Kasumi-1 (cell line): Measurements from ENCODE around the gene GAS6.
"Not testable (repeated sequence)": the region's sequence is repeated elsewhere in the genome, so short reads cannot be mapped to it uniquely, and the experiment has no call there.

Experiments
- DNase-seq, 2 experiments: peaks; one replicate each; lab custom pipeline; 2025; lab: John Stamatoyannopoulos, UW

The GAS6 gene

DNA sequence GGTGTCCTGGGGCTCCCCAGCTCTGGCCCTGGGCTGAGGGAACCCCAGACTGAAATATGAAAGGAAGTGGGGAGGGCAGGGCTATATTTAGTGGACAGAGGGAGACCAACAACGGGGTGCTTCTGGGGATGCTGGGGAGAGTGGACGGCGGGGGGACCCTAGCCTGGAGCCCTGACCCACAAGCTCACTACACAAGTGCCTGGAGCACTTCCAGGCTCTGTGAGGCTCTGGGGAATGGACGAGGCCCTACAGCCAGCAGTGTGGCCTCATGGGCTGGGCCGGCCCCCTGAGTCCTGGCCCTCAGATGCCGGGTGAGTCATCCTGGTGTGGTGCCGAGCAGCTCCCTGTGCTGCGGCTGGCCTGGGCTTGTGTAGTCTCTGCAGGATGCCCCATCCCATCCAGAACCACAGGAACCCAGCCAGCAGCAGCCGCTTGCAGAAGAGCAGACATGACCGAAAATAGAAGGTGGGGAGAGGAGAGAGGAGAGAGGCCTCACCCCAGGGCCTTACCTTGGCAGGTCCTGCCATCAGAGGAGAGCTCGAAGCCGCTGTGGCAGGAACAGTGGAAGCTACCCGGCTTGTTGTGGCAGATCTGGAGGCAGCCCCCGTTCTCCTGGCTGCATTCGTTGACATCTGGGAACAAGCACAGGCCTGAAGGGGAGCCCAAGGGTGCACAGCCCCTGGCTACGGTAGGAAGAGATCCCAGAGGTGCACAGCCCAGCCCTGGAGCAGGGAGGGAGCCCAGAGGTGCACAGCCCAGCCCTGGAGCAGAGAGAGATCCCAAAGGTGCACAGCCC lies 26.1 kb downstream of the GAS6 start:
- no peak for DNase-seq

DNA sequence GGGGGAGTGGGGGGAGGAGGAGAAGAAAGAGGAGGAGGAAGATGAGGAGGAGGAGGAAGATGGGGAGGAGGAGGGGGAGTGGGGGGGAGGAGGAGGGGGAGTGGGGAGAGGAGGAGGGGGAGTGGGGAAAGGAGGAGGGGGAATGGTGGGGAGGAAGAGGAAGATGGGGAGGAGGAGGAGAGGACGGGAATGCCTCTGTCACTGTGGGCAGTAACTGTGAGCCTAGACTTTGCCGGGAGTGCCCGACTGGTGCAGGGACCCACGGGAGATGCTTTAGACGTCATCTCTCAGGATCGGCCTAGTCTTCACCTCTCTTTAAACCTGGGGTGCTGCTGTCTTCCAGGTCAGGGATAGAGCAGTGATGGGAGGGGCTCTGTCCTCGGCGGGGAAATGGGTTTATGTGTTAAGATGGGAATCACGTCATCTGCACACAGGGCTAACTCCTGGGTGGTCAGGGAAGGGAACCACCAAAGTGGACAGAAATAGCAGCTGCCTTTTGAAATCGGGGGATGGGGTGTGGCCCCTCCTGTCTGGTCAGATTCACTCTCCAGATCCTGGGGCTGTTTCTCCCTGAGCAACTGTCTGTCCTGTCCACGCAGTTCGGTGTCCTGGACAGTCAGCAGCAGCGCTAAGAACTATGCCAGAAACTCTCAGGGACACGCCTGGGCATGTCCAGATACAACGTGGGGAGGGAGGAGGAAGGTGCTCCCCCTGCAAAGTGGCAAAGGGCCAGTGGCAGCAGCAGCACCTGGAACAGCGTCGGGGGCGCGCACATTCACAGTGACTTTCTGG lies 26.9 kb downstream of the GAS6 start:
- no peak for DNase-seq

DNA sequence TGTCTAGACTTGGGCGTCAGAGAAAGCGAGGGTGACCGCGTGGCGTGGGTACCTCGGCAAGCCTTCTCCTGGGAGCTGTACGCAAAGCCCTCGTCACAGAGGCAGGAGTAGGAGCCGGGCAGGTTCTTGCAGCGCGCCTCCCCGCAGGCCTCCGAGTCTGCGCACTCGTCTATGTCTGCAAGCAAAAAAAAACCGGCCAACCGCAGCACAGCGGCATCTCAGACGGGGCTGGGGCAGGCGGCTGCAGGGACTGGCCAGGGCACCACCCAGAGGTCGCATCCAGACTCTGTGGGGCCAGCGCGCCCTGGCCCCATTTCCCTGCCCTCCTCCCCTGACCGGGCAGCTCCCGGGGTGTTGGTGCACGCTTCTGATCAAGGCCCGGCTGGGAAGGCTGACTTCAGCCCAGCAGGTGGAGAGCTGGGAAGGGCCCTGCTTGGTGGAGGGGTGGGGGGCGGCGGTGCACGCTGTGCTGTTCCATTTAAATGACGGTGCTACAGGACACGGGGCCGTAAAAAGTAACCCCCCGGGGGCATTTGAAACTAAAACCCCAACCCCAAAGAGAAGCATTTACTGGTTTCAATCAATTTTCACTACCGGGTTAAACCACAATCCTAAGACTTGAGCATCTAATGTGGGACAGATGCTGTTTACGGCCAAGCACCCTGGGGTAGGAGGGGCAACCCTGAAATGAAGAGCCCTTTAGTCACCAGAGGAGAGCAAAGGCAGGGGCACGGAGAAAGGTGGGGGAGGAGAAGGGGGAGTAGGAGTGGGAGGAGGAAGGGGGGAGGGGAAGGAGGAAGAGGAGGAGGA lies 28.2 kb downstream of the GAS6 start:
- no peak for DNase-seq

DNA sequence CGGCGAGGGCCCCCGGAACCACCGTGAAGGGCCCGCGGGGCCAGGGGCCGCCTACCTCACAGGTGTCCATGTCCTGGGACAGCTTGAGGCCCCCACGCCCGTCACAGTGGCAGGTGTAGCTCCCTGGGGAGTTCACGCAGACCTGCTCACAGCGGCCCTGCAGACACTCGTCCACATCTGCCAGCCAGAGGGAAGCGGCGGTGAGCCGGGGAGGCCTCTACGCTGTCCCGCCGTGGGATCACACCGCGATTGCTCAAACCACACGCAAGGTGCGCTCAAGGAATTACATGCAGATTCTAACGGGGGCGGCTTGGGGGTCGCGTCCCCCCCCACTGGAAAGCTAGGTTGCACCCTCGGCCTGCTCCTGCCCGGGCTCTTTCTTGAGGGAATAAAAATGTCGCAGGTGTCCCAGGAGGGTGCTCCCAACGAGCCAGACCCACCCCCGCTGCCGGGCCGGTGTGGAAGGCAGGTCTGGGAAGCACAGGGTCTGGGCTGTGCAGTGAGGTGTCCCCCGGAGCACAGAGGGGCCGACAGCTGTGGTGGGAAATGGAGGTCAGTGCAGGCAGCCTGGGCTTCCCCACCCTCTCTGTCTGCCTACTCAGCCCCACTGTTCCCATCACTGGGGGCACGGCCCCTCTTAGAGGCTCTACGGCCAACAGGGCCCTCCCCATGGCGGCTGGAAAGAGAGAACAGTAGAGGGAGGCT lies 29.2 kb downstream of the GAS6 start:
- DNase-seq: no peak

DNA sequence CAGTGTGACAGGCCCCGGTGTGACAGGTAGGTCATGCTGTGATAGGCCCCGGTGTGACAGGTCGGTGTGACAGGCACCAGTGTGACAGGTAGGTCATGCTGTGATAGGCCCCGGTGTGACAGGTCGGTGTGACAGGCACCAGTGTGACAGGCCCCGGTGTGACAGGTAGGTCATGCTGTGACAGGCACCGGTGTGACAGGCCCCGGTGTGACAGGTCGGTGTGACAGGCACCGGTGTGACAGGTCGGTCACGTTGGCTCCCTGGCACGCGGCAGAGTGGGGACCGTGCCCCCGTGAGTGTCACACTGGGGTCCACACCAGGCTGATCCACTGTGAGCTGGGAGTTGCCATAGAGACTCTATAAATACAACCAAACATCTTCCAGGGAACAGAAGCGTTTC lies 29.9 kb downstream of the GAS6 start:
- not testable (repeated sequence) for DNase-seq

DNA sequence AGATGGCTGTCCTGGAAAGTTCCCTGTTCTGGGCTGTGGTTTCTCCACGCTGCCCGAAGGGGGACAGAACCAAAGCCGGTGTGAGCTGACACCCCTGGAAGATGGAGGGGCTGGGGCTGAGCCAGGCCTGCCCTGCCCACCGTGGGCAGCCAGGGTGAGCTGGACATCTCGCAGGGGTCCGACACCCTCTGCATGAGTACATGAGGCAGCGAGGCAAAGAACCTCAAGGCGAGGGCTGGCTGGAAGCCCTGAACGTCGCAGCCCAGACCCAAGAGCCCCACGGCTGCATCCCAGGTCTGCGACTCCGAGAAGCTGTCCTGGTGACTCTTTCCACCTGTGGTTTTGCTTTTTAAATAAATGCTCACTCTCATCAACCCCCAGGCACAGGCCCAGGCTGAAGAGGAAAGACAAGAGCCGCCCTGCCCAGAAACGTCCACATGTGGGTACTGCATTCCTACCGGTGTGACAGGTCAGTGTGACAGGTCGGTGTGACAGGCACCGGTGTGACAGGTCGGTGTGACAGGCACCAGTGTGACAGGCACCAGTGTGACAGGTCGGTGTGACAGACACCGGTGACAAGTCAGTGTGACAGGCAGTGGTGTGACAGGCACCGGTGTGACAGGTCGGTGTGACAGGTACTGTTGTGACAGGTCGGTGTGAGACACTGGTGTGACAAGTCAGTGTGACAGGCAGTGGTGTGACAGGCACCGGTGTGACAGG lies 30.6 kb downstream of the GAS6 start:
- DNase-seq: no peak

DNA sequence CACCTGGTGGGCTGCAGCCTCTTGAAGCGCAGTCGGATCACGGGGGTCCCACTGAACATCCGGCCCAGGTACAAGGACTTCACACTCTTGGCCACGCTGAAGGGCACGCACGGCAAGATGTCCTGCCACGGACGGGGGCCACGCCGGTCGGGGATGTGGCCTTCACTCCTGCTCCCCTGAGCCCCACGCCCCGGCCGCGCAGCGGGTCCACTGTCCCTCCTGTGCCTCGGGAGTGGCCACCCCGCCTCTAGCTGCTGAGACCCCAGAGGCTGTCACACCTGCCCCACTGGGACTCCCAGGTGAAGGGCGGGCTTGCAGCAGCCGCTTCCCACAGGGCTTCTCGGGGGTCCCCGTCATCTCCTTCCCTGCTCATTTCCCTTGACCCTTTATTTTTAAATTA lies 31.2 kb downstream of the GAS6 start:
- DNase-seq: no peak

DNA sequence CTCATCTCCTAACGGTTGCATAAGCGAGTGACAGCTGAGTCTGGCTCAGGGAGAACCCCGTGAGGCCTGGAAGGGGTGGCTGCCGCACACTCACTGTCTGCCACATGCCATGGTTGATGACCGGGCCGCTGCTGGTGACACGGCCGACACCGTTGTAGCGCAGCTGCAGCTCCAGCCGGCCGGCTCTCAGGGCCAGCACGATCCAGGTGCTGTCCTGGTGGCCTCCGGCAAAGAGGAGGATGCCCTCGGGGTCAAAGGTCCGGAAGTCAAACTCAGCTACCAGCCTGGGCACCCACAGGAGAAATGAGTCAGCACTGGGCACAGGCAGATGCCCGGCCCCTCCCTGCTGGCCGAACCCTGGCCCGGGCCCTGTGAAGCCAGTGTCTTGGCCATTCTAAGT lies 31.7 kb downstream of the GAS6 start:
- DNase-seq: no peak

DNA sequence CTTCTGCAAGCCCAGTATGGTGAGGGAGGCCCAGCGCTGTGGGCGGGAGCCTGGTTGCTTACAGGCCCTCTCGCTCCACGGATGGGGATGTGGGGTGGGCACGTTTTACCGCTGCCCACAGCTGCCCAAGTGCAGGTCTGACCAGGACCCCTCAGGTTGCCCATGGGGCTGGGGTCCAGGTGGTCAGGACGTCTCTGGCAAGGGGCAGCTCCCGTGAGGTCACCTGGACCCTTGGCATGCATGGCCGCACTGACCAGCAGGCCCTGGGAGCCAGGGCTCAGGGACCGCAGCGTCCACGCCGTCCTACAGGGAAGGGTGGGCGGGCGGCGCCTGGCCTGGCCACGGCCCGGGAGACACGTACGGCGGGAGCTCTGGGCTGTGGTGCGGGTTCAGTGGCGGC lies 32.8 kb downstream of the GAS6 start:
- no peak for DNase-seq

DNA sequence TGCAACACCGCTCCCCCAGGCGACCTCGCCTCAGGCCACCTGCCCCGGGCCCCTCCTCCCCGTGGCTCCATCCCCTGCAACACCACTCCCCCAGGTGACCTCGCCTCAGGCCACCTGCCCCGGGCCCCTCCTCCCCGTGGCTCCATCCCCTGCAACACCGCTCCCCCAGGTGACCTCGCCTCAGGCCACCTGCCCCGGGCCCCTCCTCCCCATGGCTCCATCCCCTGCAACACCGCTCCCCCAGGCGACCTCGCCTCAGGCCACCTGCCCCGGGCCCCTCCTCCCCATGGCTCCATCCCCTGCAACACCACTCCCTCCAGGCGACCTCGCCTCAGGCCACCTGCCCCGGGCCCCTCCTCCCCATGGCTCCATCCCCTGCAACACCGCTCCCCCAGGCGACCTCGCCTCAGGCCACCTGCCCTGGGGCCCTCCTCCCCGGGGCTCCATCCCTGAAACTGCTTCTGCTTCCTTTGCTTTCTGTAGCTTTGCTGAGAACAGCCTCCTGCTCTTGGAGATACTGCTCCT lies 33.4 kb downstream of the GAS6 start:
- not testable (repeated sequence) for DNase-seq

DNA sequence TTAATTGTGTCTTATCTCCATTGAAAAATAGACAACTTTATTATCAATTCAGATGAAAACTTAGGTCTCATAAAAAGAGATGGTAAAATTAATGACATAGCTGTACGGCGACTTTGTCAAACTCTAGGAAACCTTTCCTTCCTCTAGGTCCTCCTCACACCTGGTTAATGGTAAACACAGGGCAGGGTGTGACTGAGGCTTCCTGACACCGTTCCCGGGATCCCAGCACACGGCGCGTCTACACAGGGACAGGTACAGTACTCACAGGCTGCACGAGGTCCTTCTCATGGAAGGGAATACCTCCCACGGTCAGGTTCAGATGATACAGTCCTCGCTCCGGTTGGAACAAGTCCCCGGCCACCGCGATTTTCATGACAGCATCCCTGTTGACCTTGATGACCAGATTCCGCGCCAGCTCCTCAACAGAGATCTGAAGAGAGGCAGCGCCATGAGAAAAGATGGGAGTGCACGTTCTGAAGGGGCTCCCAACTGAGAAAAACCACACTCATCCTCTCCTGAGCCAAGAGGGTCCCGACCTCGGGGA lies 35.5 kb downstream of the GAS6 start:
- no peak for DNase-seq

DNA sequence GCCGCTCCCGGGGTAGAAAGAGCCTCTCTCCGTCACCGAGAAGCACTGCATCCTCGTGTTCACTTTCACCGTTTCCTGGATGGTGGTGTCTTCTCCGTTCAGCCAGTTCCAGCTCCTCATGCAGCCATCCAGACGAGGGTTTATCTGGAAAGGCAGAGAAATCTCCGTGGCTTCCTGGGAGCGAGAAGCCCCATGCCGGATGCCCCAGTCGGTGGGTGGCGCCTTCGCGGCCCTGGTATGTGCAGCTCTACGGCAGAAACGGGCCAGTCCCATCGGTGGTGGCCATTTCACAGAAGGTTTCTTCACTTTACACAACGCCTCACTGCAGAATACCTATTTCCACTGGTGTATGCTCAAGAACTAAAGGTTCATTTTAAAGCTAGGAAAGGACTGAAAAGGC lies 36.9 kb downstream of the GAS6 start:
- no peak for DNase-seq

DNA sequence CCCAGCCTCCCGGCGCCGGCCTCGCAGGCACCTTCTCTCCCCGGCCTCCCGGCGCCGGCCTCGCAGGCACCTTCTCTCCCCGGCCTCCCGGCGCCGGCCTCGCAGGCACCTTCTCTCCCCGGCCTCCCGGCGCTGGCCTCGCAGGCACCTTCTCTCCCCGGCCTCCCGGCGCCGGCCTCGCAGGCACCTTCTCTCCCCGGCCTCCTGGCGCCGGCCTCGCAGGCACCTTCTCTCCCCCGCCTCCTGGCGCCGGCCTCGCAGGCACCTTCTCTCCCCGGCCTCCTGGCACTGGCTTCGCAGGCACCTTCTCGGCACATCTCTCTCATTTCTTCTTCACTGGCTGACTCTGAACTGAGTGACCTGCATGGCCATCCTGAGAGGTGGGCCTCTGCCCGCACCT lies 37.4 kb downstream of the GAS6 start:
- not testable (repeated sequence) for DNase-seq

DNA sequence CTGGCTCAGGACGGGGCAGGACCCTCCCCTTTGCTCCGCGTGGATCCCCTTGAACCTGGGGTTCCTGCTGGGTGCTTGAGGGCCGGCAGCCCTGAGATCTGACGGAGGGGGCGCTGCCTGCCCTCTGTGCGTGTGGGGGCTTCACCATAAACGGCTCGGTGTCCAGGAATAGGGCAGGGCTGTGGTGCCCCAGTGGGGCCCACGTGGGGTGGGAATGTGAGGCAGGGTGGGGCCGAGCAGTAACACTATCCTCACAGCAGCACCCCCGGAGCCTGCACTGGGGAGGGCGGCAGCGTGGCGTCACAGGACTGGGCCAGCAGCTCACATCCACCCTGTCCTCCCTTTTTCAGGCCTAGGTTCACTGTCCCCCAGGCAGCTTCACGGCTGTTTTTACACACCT lies 38.0 kb downstream of the GAS6 start:
- no peak for DNase-seq

DNA sequence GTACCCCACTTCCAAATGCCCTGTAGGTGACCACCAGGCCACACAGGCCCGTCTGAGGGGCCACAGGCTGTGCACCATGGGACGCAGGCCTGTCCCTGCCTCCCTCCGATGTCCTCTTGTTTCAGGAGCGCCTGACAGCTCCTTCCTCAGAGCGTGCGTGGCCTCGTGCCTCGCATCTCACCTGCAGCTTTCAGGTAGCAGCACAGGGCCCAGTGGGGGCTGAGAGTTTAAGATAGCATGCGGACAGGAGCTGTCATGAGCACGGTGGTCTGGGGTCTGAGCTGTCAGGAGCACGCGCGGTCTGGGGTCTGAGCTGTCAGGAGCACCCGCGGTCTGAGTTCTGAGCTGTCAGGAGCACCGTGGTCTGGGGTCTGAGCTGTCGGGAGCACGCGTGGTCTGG lies 40.1 kb downstream of the GAS6 start:
- no peak for DNase-seq

DNA sequence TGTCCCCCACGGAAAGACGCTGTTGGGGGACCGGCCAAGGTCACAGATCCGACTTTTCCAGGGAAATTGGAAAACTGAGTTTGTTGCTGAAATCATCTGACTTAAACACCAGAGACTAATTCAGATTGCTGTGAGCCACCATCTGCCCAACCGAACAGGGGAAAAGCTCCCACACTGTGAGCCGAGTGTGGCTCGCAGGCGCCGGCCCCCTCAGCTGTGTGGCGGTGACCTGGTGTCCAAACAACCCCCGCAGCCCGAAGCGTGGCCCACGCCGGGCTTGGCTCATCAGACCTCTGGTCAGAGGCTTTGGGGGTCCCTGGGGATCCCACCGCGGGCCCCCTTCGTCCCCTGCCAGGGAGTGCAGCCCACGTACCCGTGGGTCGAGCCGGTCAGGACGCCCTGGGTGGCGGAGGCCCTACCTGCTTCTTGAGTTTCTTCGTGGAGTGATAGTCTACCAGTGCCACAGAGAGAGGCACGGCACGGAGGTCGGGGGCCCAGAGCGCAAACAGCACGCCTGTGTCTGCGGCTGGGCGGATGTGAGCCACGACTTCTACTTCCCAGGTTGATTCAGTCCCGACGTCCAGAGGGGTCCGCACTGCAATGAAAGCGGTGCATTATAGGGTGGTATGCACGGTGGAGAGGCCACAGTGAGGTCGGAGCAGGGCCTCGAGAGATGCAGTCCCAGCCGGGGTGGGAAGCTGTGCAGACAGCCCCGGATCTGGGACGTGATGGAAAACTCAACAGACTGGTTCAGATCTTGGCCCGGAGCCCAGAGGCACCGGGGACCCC lies 40.7 kb downstream of the GAS6 start:
- DNase-seq: no peak

DNA sequence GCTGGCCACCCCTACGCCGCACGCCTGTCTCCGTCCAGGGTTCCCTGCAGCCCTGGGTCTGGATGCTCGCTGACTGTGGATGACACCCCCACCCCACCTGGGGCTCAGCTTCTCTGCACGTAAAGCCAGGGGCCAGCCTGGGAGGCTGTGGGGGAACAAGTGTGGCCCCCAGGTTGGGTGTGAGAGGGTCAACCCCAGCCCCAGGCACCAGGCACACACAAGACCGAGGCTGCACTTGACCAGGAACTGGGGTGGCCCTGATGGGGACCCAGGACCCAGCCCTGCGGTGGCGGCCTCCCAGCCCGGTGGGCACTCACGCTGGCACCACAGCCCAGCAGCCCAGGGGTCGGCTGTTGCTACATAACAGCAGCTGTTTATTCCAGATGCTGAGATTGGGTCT lies 41.6 kb downstream of the GAS6 start:
- no peak for DNase-seq

DNA sequence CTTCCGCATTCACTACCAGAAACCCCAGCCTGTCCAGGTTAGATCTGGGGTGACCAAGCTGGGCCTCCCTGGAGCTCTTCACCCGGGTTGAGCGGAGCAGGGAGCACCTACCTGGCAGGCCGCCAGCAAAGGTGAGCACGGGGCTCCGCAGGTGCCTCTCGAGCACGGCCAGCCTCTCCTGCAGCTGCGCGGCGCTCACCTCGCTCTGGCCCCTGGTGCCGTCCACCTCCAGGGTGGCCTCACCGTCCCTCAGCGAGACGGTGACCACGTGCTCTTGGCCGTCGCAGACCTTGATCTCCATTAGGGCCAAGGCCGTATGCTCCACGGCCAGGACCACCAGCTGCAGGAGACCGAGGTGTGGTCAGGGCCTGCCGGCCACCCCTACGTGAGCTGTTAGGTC lies 42.0 kb downstream of the GAS6 start:
- no peak for DNase-seq

DNA sequence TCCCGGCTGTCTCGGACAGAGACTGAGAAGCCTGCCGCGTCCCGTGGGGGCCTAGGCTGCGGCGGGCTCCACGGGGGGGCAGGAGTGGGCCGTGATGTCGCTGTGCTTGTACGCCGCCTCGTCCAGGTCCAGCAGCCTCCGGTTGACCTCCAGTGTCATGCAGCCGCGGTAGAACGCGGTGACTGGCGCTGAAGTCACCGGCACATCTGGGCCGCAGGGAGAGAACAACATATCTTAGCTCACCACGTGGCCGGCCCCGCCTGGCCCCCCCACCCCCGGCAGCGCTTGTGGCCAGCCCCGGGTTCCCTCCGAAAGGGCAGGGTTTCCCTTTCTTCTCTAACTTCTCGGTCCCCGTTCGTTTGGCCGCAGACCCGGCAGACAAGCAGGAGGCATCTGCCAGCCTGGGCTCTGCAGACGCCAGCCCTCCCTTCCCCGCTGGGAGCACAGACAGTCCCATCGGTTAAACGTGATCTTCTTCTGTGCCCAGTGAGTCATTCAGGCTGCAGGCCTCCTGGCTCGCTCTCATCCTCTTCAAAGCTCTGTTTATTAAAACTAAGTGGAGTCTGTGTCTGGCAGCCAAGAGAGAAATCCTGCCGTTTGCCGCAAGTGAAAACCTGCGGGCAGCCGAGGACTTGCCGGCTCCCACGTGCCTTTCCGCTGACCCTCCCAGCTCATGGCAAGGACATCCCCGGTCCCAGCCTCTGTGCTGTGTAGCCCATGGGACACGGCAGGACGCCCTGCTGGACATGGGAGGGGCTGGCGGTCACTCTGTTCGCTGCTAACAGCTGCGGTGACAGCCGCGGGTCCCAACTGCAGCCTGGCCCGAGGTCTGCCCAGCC lies 42.8 kb downstream of the GAS6 start:
- DNase-seq: no peak
